Measurements from ENCODE around the gene ETS1. TPM values are rescaled to one million over a fixed set of nuclear protein-coding genes. Genes with fewer than 3 reads are reported as not detected.

The ETS1 gene
- total RNA-seq, 1 experiment from 2014 or later: 29.9 TPM

GRCh38 chr11:128632141-128632791, 44.9 kb upstream of the ETS1 start:
- H2BK5ac ChIP-seq (ENCODE audit: insufficient read length, low read length): no peak overlapping the region
- no peaks in the 10 kb centered on the region for H3K27me3 ChIP-seq (ENCODE audit: insufficient read depth, low read length)
- no peak overlapping the region for H3K18ac ChIP-seq (ENCODE audit: insufficient read length, low read depth, low read length)
- no peak overlapping the region for H3T11ph ChIP-seq (ENCODE audit: low read length)
- H3K4me1 ChIP-seq (ENCODE audit: insufficient read depth, low read length): no peaks in the 10 kb centered on the region
- H3K56ac ChIP-seq (ENCODE audit: insufficient read length, low read depth, low read length): no peak overlapping the region
- H4K20me1 ChIP-seq (ENCODE audit: control insufficient read depth, insufficient read depth, insufficient read length): no peaks in the 10 kb centered on the region
- no peaks in the 10 kb centered on the region for H3K79me1 ChIP-seq (ENCODE audit: insufficient read depth, low read depth, low read length, poor library complexity, severe bottlenecking)
- no peak overlapping the region for H4K91ac ChIP-seq (ENCODE audit: insufficient read length, low read depth, low read length)
- no CpG with 5 or more reads among the region's 6 CpGs for WGBS (ENCODE audit: extremely low coverage, insufficient read length, low lambda C conversion rate)
- H3K9me3 Mint-ChIP-seq: no peaks in the 10 kb centered on the region
- H3K9me3 ChIP-seq (ENCODE audit: control insufficient read depth, low read depth, low read length): no peaks in the 10 kb centered on the region
- H3K4ac ChIP-seq (ENCODE audit: low read depth, low read length): no peak overlapping the region
- H3K14ac ChIP-seq (ENCODE audit: insufficient read depth, low read length): no peak overlapping the region
- H2AFZ ChIP-seq (ENCODE audit: low read length): no peak overlapping the region
- no peak overlapping the region for H2BK12ac ChIP-seq (ENCODE audit: insufficient read length, low read depth, low read length)
- H3K23ac ChIP-seq (ENCODE audit: insufficient read length, low read depth, low read length): no peak overlapping the region
- TF ChIP-seq CTCF (conservative IDR thresholded peaks at IDR 0.05): peak; percentile 84
- no peak overlapping the region for H3K4me2 ChIP-seq (ENCODE audit: insufficient read depth, insufficient read length, low read length)
- H4K8ac ChIP-seq (replicated peaks; ENCODE audit: insufficient read length, low read depth, low read length): no peak overlapping the region
- H2BK20ac ChIP-seq (ENCODE audit: low read depth, low read length, poor library complexity, severe bottlenecking): no peak overlapping the region
- no peak overlapping the region for H3K4me3 Mint-ChIP-seq
- peaks cover 9% of the 10 kb centered on the region for H3K27me3 Mint-ChIP-seq (ENCODE audit: low read depth)
- no peaks in the 10 kb centered on the region for H3K23me2 ChIP-seq (ENCODE audit: insufficient read length, low read depth, low read length, poor library complexity, severe bottlenecking)
- peak; percentile 73 for DNase-seq
- no peak overlapping the region for H3K27ac Mint-ChIP-seq
- no peak overlapping the region for H3K27ac ChIP-seq (ENCODE audit: insufficient read length, low read depth, low read length)
- H2BK120ac ChIP-seq (ENCODE audit: low read depth, low read length, poor library complexity, severe bottlenecking): no peak overlapping the region
- H2AK5ac ChIP-seq (ENCODE audit: insufficient read length, low read length): no peak overlapping the region
- no peaks in the 10 kb centered on the region for H3K79me2 ChIP-seq (ENCODE audit: insufficient read depth, low read length)
- H3K9ac ChIP-seq (ENCODE audit: extremely low read depth, insufficient read length, low read length): no peak overlapping the region
- H3K4me1 Mint-ChIP-seq: peaks cover 0 to 21% of the 10 kb centered on the region in 2 experiments; a peak in 2 of 4 replicates
- H4K5ac ChIP-seq (ENCODE audit: insufficient read length, low read depth, low read length): no peak overlapping the region
- no peaks in the 10 kb centered on the region for H3K36me3 Mint-ChIP-seq (ENCODE audit: insufficient read depth in 1 of 3, low read depth in 3 of 3)
- no peak overlapping the region for H2BK15ac ChIP-seq (ENCODE audit: low read depth, low read length)

All from H9 (cell line).